DMS 273 treated with DMSO at 0.1 percent for 48 hours (cell line): ENCODE data around the gene PCSK2.

Experiments
- DNase-seq: peaks from one replicate; lab custom pipeline; 2025; lab: John Stamatoyannopoulos, UW

The PCSK2 gene

GRCh38 chr20:17262786-17263185, 35.9 kb downstream of the PCSK2 start:
- no peak for DNase-seq

- no peak for DNase-seq
These were observed 46.9 kb downstream of the PCSK2 start for GRCh38 chr20:17273717-17274116.

- DNase-seq: no peak
These were observed 49.3 kb downstream of the PCSK2 start for GRCh38 chr20:17276101-17276500.

GRCh38 chr20:17281478-17281877, 54.6 kb downstream of the PCSK2 start:
- DNase-seq: no peak

GRCh38 chr20:17282501-17282900, 55.7 kb downstream of the PCSK2 start:
- DNase-seq: no peak

- no peak for DNase-seq
These were observed 60.7 kb downstream of the PCSK2 start for GRCh38 chr20:17287503-17287902.

- DNase-seq: no peak
These were observed 61.2 kb downstream of the PCSK2 start for GRCh38 chr20:17287998-17288397.

GRCh38 chr20:17295151-17295726, 68.4 kb downstream of the PCSK2 start:
- DNase-seq: no peak

- DNase-seq: no peak
These were observed 69.2 kb downstream of the PCSK2 start for GRCh38 chr20:17295991-17296390.

- no peak for DNase-seq
These were observed 71.3 kb downstream of the PCSK2 start for GRCh38 chr20:17298171-17298570.

- no peak for DNase-seq
These were observed 71.9 kb downstream of the PCSK2 start for GRCh38 chr20:17298751-17299150.

- DNase-seq: no peak
These were observed 73.3 kb downstream of the PCSK2 start for GRCh38 chr20:17300113-17300512.

GRCh38 chr20:17304774-17305173, 77.9 kb downstream of the PCSK2 start:
- no peak for DNase-seq

- DNase-seq: no peak
These were observed 79.6 kb downstream of the PCSK2 start for GRCh38 chr20:17306427-17306826.

GRCh38 chr20:17314264-17314663, 87.4 kb downstream of the PCSK2 start:
- DNase-seq: no peak

- no peak for DNase-seq
These were observed 88.8 kb downstream of the PCSK2 start for GRCh38 chr20:17315407-17316231.

- no peak for DNase-seq
These were observed 89.6 kb downstream of the PCSK2 start for GRCh38 chr20:17316316-17317038.

- no peak for DNase-seq
These were observed 90.5 kb downstream of the PCSK2 start for GRCh38 chr20:17317341-17317740.

- DNase-seq: no peak
These were observed 93.6 kb downstream of the PCSK2 start for GRCh38 chr20:17320456-17320855.

GRCh38 chr20:17326096-17326495, 99.3 kb downstream of the PCSK2 start:
- no peak for DNase-seq

GRCh38 chr20:17327185-17328148, 100.6 kb downstream of the PCSK2 start:
- no peak for DNase-seq

- no peak for DNase-seq
These were observed 108.1 kb downstream of the PCSK2 start for GRCh38 chr20:17334932-17335331.
